Stimulated activated CD8-positive, alpha-beta memory T cell treated with anti-CD3 and anti-CD28 coated beads, Interleukin-12 subunit alpha, Interleukin-12 subunit beta, amount 100 ng/mL, for 4 hours (primary cell): ENCODE measurements around the gene RPUSD3.
"Not testable (repeated sequence)": the region's sequence is repeated elsewhere in the genome, so short reads cannot be mapped to it uniquely, and the experiment has no call there.

Experiments used
- DNase-seq: peaks from one replicate; pipeline ENCODE4 v3.0.0-alpha.2; 2020; ENCODE audit warnings: low read depth

RPUSD3 gene

GRCh38 chr3:9843715-9844438 is at the start of gene RPUSD3:
RPUSD3 (minus strand) TSS chr3:9844008; CDS start chr3:9843990, 18 bp downstream.
- DNase-seq: peak; percentile 91

- no peak for DNase-seq
These were observed 47.3 kb upstream of the RPUSD3 start for GRCh38 chr3:9891072-9891622.

- peak; percentile 86 for DNase-seq
These were observed 46.7 kb upstream of the RPUSD3 start, which contains the start of gene JAGN1 for GRCh38 chr3:9890249-9891071. JAGN1 (plus strand) TSS chr3:9890610; CDS start chr3:9890723, 113 bp downstream.

GRCh38 chr3:9889405-9889804 is 45.6 kb upstream of the RPUSD3 start:
- no peak for DNase-seq

GRCh38 chr3:9888540-9888939 is 44.7 kb upstream of the RPUSD3 start:
- no peak for DNase-seq

GRCh38 chr3:9887480-9887879 is 43.7 kb upstream of the RPUSD3 start:
- no peak for DNase-seq

GRCh38 chr3:9886328-9886727 is 42.5 kb upstream of the RPUSD3 start:
- DNase-seq: no peak

GRCh38 chr3:9884555-9885165 is 40.9 kb upstream of the RPUSD3 start:
- DNase-seq: no peak

GRCh38 chr3:9883706-9884554 is 40.1 kb upstream of the RPUSD3 start:
- DNase-seq: no peak

- DNase-seq: no peak
These were observed 37.6 kb upstream of the RPUSD3 start for GRCh38 chr3:9881441-9881840.

GRCh38 chr3:9879830-9880549 is 36.2 kb upstream of the RPUSD3 start, which contains the start of gene CIDEC:
CIDEC (minus strand) TSS chr3:9880253; CDS start chr3:9878486, 1,767 bp downstream.
- DNase-seq: no peak

- DNase-seq: no peak
These were observed 34.9 kb upstream of the RPUSD3 start for GRCh38 chr3:9878700-9879099.

GRCh38 chr3:9876991-9877390 is 33.2 kb upstream of the RPUSD3 start:
- no peak for DNase-seq

GRCh38 chr3:9876255-9876654 is 32.4 kb upstream of the RPUSD3 start:
- DNase-seq: not testable (repeated sequence)

GRCh38 chr3:9875448-9875847 is 31.6 kb upstream of the RPUSD3 start:
- DNase-seq: no peak

- not testable (repeated sequence) for DNase-seq
These were observed 28.3 kb upstream of the RPUSD3 start for GRCh38 chr3:9872067-9872466.

GRCh38 chr3:9870978-9871377 is 27.2 kb upstream of the RPUSD3 start:
- no peak for DNase-seq

- DNase-seq: no peak
These were observed 26.1 kb upstream of the RPUSD3 start for GRCh38 chr3:9869955-9870354.

- DNase-seq: no peak
These were observed 23.3 kb upstream of the RPUSD3 start for GRCh38 chr3:9867106-9867505.

- no peak for DNase-seq
These were observed 22.8 kb upstream of the RPUSD3 start for GRCh38 chr3:9866639-9867038.
